Activated naive CD4-positive, alpha-beta T cell treated with anti-CD3 and anti-CD28 coated beads for 36 hours (primary cell): ENCODE results near the gene DPEP2. TPM values are rescaled to one million over a fixed set of nuclear protein-coding genes. Genes with fewer than 3 reads are reported as not detected.
"Not testable (repeated sequence)": the region's sequence is repeated elsewhere in the genome, so short reads cannot be mapped to it uniquely, and the experiment has no call there.

Experiments used
- CTCF ChIA-PET: fragments of 350-600 bp; sonication (Branson Sonifier 250); formaldehyde crosslinking; loops from one replicate; lab custom pipeline; 2021; ENCODE audit warnings: antibody characterized with exemption; lab: Charles Lee
- DNase-seq: peaks from one replicate; pipeline ENCODE4 v3.0.0-alpha.2; 2020
- H3K27ac Mint-ChIP-seq: one replicate; pipeline ENCODE4 v1.8.0; 2021; ENCODE audit warnings: mild to moderate bottlenecking, mixed read lengths
- H3K27me3 Mint-ChIP-seq: one replicate; pipeline ENCODE4 v1.8.0; 2021; ENCODE audit warnings: low read depth, mixed read lengths
- H3K36me3 Mint-ChIP-seq: one replicate; pipeline ENCODE4 v1.8.0; 2021; ENCODE audit warnings: low read depth, mixed read lengths
- H3K4me1 Mint-ChIP-seq: one replicate; pipeline ENCODE4 v1.8.0; 2021; ENCODE audit warnings: low read depth, mixed read lengths
- H3K4me3 Mint-ChIP-seq: one replicate; pipeline ENCODE4 v1.8.0; 2021; ENCODE audit warnings: mild to moderate bottlenecking, moderate library complexity, mixed read lengths
- H3K9me3 Mint-ChIP-seq: one replicate; pipeline ENCODE4 v1.8.0; 2021; ENCODE audit warnings: mixed read lengths
- intact Hi-C: fragments of 100-400 bp; cut with micrococcal nuclease; formaldehyde crosslinking; loops from one replicate; pipeline ENCODE4 v1.15.1; 2023
- total RNA-seq, 2 experiments: library from RNA; stranded (reverse); gene quantifications; one replicate each; pipeline ENCODE4 v1.2.3, GENCODE V29; 2021

The DPEP2 gene
- total RNA-seq, 2 experiments from 2014 or later: 3.1 to 3.8 TPM

- CTCF ChIA-PET: interaction anchor here (0.8 kb wide), 1 partner anchor 103 kb away, joined by 7 read pairs; no protein-coding TSS in a partner anchor
- H3K36me3 Mint-ChIP-seq: peaks cover 36% of the 10 kb centered on the region
- not testable (repeated sequence) for H3K27me3 Mint-ChIP-seq, DNase-seq, H3K9me3 Mint-ChIP-seq
- H3K27ac Mint-ChIP-seq: peak overlapping the region; percentile 94
- H3K4me3 Mint-ChIP-seq: peak overlapping the region; percentile 100
- intact Hi-C loops: loop anchor here (2.0 to 5.0 kb wide), 6 partner anchors 45 to 145 kb away; partner anchors contain the start of genes DDX28, DPEP3, DUS2 and RANBP10
- H3K4me1 Mint-ChIP-seq: peaks cover 52% of the 10 kb centered on the region
Measured at GRCh38 chr16:67937713-67938112, 61.6 kb downstream of the DPEP2 start.

Other genes starting within 250 kb of the DPEP2 start
- 10 to 100 TPM; 12.4 to 16.1 TPM for gene RANBP10, start 192.9 kb downstream of the DPEP2 start, total RNA-seq
- under 1 TPM; 0.35 to 0.50 TPM for gene TSNAXIP1, start 192.6 kb downstream of the DPEP2 start, total RNA-seq
- 10 to 100 TPM; 19.9 to 20.6 TPM for gene THAP11, start 157.2 kb downstream of the DPEP2 start, total RNA-seq
- 100 to 1,000 TPM; 165 to 171 TPM for gene NUTF2, start 152.6 kb downstream of the DPEP2 start, total RNA-seq
- gene CENPT, start 151.8 kb downstream of the DPEP2 start, total RNA-seq: 10 to 100 TPM; 43.7 to 45.8 TPM
- gene EDC4, start 126.4 kb downstream of the DPEP2 start, total RNA-seq: 10 to 100 TPM; 72.2 to 78.7 TPM
- not detected for gene NRN1L, start 114.6 kb downstream of the DPEP2 start, total RNA-seq
- 1 to 10 TPM; 7.1 to 8.0 TPM for gene PSKH1, start 106.2 kb downstream of the DPEP2 start, total RNA-seq
- 1 to 10 TPM; 1.5 to 1.8 TPM for gene CTRL, start 67.6 kb downstream of the DPEP2 start, total RNA-seq
- 100 to 1,000 TPM; 138 to 147 TPM for gene PSMB10, start 62.6 kb downstream of the DPEP2 start, total RNA-seq
- gene LCAT, start 55.4 kb downstream of the DPEP2 start, total RNA-seq: 10 to 100 TPM in 1 of 2 experiments, 1 to 10 TPM in 1; 9.1 to 10.0 TPM
- gene SLC12A4, start 30.8 kb downstream of the DPEP2 start, total RNA-seq: 10 to 100 TPM; 24.3 to 28.9 TPM
- gene DPEP3, start 19.0 kb downstream of the DPEP2 start, total RNA-seq: under 1 TPM in 1 of 2 experiments, not detected in 1; 0.19 TPM
- not detected for gene DPEP2NB, start 16.4 kb upstream of the DPEP2 start, total RNA-seq
- gene DDX28, start 23.7 kb upstream of the DPEP2 start, total RNA-seq: 1 to 10 TPM; 9.4 to 9.7 TPM
- 10 to 100 TPM; 22.9 to 25.2 TPM for gene DUS2, start 23.8 kb upstream of the DPEP2 start, total RNA-seq
- 10 to 100 TPM; 49.1 to 50.3 TPM for gene NFATC3, start 85.9 kb upstream of the DPEP2 start, total RNA-seq
- under 1 TPM; 0.21 to 0.35 TPM for gene ESRP2, start 236.6 kb upstream of the DPEP2 start, total RNA-seq
- gene PLA2G15, start 245.9 kb upstream of the DPEP2 start, total RNA-seq: 1 to 10 TPM; 4.2 to 5.4 TPM